Endothelial cell of umbilical vein (primary cell): ENCODE measurements around the gene AGRP. TPM values are rescaled to one million over a fixed set of nuclear protein-coding genes. Genes with fewer than 3 reads are reported as not detected.

Source experiments
- BruUV-seq: library from RNA; stranded (reverse); fragments of 400-500 nt; replicated peaks from 2 replicates; lab custom pipeline; 2021; lab: Mats Ljungman, UMichigan
- CTCF ChIA-PET: fragments of 300-600, 350-600 bp; sonication (Branson Sonifier 250); formaldehyde crosslinking; loops from one replicate; lab custom pipeline; 2021; ENCODE audit warnings: antibody characterized with exemption, inconsistent platforms; lab: Charles Lee
- POLR2A ChIA-PET: fragments of 300-600, 350-600 bp; sonication (Branson Sonifier 250); formaldehyde crosslinking; loops from one replicate; lab custom pipeline; 2021; ENCODE audit warnings: antibody characterized with exemption, inconsistent platforms; lab: Charles Lee
- DNase-seq: peaks from one replicate; pipeline ENCODE4 v3.0.0-alpha.2; 2011; ENCODE audit warnings: low read depth, low spot score
- FAIRE-seq: peaks from 2 replicates; lab custom pipeline; 2011; peaks lifted over from hg19 to GRCh38; lab: Jason Lieb, UNC
- H2AFZ ChIP-seq: 2 replicates; pipeline ENCODE4 v1.6.0; 2012; ENCODE audit warnings: low read depth, low read length, control low read depth, inconsistent platforms
- H3K27ac ChIP-seq: 2 replicates; pipeline ENCODE4 v1.5.1; 2011; ENCODE audit warnings: low read depth, mild to moderate bottlenecking, control low read depth, low read length, moderate library complexity; ENCODE audit not compliant: insufficient read depth
- H3K27me3 ChIP-seq, 2 experiments: 2 replicates each; pipeline versions ENCODE4 v1.6.0 to v1.6.1; 2011; ENCODE audit warnings: low read length in 2 of 2, mixed read lengths in 1 of 2; ENCODE audit not compliant: control insufficient read depth in 2 of 2, insufficient read depth in 2 of 2
- H3K36me3 ChIP-seq, 2 experiments: 2 replicates in 1 of 2; 3 replicates in 1 of 2; pipeline ENCODE4 v1.5.1; 2011; ENCODE audit warnings: low read length in 2 of 2, mild to moderate bottlenecking in 1 of 2, moderate library complexity in 1 of 2; ENCODE audit not compliant: control insufficient read depth in 2 of 2, insufficient read depth in 2 of 2; ENCODE audit errors: extremely low read depth in 1 of 2
- H3K4me1 ChIP-seq: 3 replicates; pipeline ENCODE4 v1.5.1; 2011; ENCODE audit warnings: mild to moderate bottlenecking, low read length; ENCODE audit not compliant: control insufficient read depth, insufficient read depth; ENCODE audit errors: extremely low read depth
- H3K4me2 ChIP-seq: 2 replicates; pipeline ENCODE4 v1.6.1; 2011; ENCODE audit warnings: low read length, control low read depth, mixed read lengths; ENCODE audit not compliant: insufficient read depth
- H3K4me3 ChIP-seq, 3 experiments: fragments of 200-600 bp in 1 of 3; sonication (generic), shearing (Covaris generic) in 1 of 3; replicated peaks in 1 of 3; 2 replicates each; pipeline ENCODE4 v1.5.1; 2011 to 2016; ENCODE audit warnings: control low read depth in 3 of 3, low read length in 3 of 3, mild to moderate bottlenecking in 2 of 3, inconsistent platforms in 1 of 3, low read depth in 1 of 3, moderate library complexity in 1 of 3; ENCODE audit not compliant: insufficient read depth in 1 of 3
- H3K79me2 ChIP-seq: 2 replicates; pipeline ENCODE4 v1.6.0; 2012; ENCODE audit warnings: low read length, inconsistent platforms; ENCODE audit not compliant: control insufficient read depth, insufficient read depth
- H3K9ac ChIP-seq: replicated peaks from 2 replicates; pipeline ENCODE3; 2011; ENCODE audit warnings: low read length, control low read depth; ENCODE audit not compliant: insufficient read depth; ENCODE audit errors: extremely low read depth
- H3K9me1 ChIP-seq: replicated peaks from 3 replicates; pipeline ENCODE4 v1.6.0; 2011; ENCODE audit warnings: mild to moderate bottlenecking, low read length; ENCODE audit not compliant: control insufficient read depth, insufficient read depth; ENCODE audit errors: extremely low read depth
- H3K9me3 ChIP-seq: replicated peaks from 2 replicates; pipeline ENCODE4 v1.5.1; 2012; ENCODE audit warnings: low read length, inconsistent platforms; ENCODE audit not compliant: control insufficient read depth, insufficient read depth
- H4K20me1 ChIP-seq: replicated peaks from 2 replicates; pipeline ENCODE3; 2011; ENCODE audit warnings: mild to moderate bottlenecking, low read length; ENCODE audit not compliant: control insufficient read depth, insufficient read depth; ENCODE audit errors: extremely low read depth
- CTCF ChIP-seq, 2 donors: IDR thresholded peaks; 1 replicate in 1 of 2; 2 replicates in 1 of 2; pipeline ENCODE4 v1.5.1; 2011; ENCODE audit warnings: low read length in 2 of 2, mild to moderate bottlenecking in 2 of 2, moderate library complexity in 2 of 2, control low read depth in 1 of 2, inconsistent platforms in 1 of 2, low read depth in 1 of 2; ENCODE audit not compliant: insufficient read depth in 1 of 2; ENCODE audit errors: extremely low read depth in 1 of 2
- EZH2 ChIP-seq: IDR thresholded peaks from 2 replicates; pipeline ENCODE4 v1.6.1; 2012; ENCODE audit warnings: borderline replicate concordance, low read depth, mild to moderate bottlenecking, moderate library complexity, low read length, inconsistent platforms; ENCODE audit not compliant: severe bottlenecking
- FOS ChIP-seq: IDR thresholded peaks from 2 replicates; pipeline ENCODE4 v1.6.1; 2011; ENCODE audit warnings: mild to moderate bottlenecking, low read length, moderate library complexity, borderline replicate concordance; ENCODE audit not compliant: insufficient read depth
- GATA2 ChIP-seq: IDR thresholded peaks from 2 replicates; pipeline ENCODE4 v1.7.0; 2011; ENCODE audit warnings: low read depth, mild to moderate bottlenecking, moderate library complexity, mixed read lengths, low read length; ENCODE audit not compliant: insufficient read length, insufficient read depth
- JUN ChIP-seq: IDR thresholded peaks from 2 replicates; pipeline ENCODE4 v1.6.1; 2011; ENCODE audit warnings: borderline replicate concordance, low read depth; ENCODE audit not compliant: insufficient read length, insufficient read depth
- MAX ChIP-seq: IDR thresholded peaks from 2 replicates; pipeline ENCODE4 v1.6.1; 2011; ENCODE audit not compliant: insufficient read depth, insufficient read length
- POLR2A ChIP-seq: IDR thresholded peaks from 2 replicates; pipeline ENCODE4 v1.6.1; 2012; ENCODE audit warnings: low read depth, mild to moderate bottlenecking, control low read depth, low read length
- POLR2AphosphoS5 ChIP-seq: IDR thresholded peaks from 2 replicates; pipeline ENCODE4 v1.6.1; 2012; ENCODE audit warnings: low read depth, mild to moderate bottlenecking, control low read depth, low read length, moderate library complexity; ENCODE audit not compliant: insufficient read depth
- dilution Hi-C: fragments of 300-500 bp; cut with MboI; formaldehyde crosslinking; loops from one replicate; pipeline ENCODE4 v1.15.0; 2019; ENCODE audit warnings: low sequenced_read_pairs; ENCODE audit not compliant: extremely low pct_ligation_motif_present
- intact Hi-C: fragments of 100-400 bp; cut with micrococcal nuclease; formaldehyde crosslinking; loops from one replicate; pipeline ENCODE4 v1.10.0; 2022
- polyA plus RNA-seq, 4 experiments: library from polyadenylated mRNA; depleted of rRNA in 3 of 4; stranded (reverse) in 3 of 4; unstranded in 1 of 4; fragments of >200 nt; gene quantifications; 2 replicates each; pipeline versions ENCODE4 v1.2.1 to v1.2.3, GENCODE V29; 2011 to 2012; ENCODE audit warnings: missing spikeins in 1 of 4
- total RNA-seq: library from RNA; stranded (reverse); gene quantifications from 2 replicates; pipeline ENCODE4 v1.2.3, GENCODE V29; 2021

Gene AGRP
- total and polyA plus RNA-seq, 2 donors (not counting 3 experiments of a cell fraction or from before 2014, with no cell fraction given), result not detected

- Histone ChIP-seq H3K9me1 (no peaks in the 10 kb centered on the region), H3K9me3 (no peaks in the 10 kb centered on the region), H3K4me1 (peaks cover 13% of the 10 kb centered on the region), H3K27me3 (no peaks in the 10 kb centered on the region), H4K20me1 (no peaks in the 10 kb centered on the region), H3K4me3 (no peak overlapping the region), H3K27ac (peak overlapping the region; percentile 25), H3K9ac (peak overlapping the region; percentile 4), H3K36me3 (no peaks in the 10 kb centered on the region), H2AFZ (no peak overlapping the region), H3K4me2 (peak overlapping the region; percentile 32), H3K79me2 (no peaks in the 10 kb centered on the region)
- dilution Hi-C loops (no loop called here), intact Hi-C loops (no loop called here)
- CTCF ChIA-PET, result interaction anchor here (1.4 to 10.0 kb wide), 6 partner anchors 11 to 89 kb away, joined by 5 to 247 read pairs (median 24); partner anchors contain the start of genes AGRP and ATP6V0D1
- DNase-seq (peak; percentile 67), FAIRE-seq (peak; percentile 92)
- POLR2A ChIA-PET, result no interaction called here
- peak; percentile 82 for TF ChIP-seq FOS
- TF ChIP-seq MAX, result no peak
- peak; percentile 81 for TF ChIP-seq JUN
- no TSS peak for BruUV-seq
Observed at GRCh38 chr16:67516296-67517154, 33.2 kb upstream of the AGRP start.

DNA sequence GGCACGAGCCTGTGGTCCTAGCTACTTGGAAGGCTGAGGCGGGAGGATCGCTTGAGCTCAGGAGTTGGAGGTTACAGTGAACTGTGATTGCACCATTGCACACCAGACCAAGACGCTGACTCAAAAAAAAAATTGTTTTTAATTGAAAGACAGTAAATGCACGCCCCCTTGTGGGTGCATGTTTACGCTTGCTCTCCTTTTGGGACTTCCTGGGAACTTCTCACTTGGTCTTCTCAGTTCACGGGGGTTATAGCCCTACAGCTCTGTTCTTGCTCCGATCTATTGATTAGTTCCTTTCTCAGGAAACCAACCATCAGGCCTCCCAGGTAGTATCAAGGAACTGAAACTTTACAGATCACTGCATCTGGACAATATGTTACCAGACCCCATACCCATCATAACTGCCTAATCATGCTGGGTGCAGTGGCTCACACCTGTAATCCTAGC lies 31.1 kb upstream of the AGRP start:
- Histone ChIP-seq H3K4me1 (peaks cover 13% of the 10 kb centered on the region), H3K36me3 (no peaks in the 10 kb centered on the region), H3K4me3 (no peak overlapping the region), H3K9me1 (no peaks in the 10 kb centered on the region), H3K9me3 (no peaks in the 10 kb centered on the region), H3K27ac (no peak overlapping the region), H2AFZ (no peak overlapping the region), H4K20me1 (no peaks in the 10 kb centered on the region), H3K4me2 (no peak overlapping the region), H3K79me2 (no peaks in the 10 kb centered on the region), H3K27me3 (no peaks in the 10 kb centered on the region), H3K9ac (no peak overlapping the region)
- dilution Hi-C loops (no loop called here), intact Hi-C loops (loop anchor here (1.0 to 2.0 kb wide), 3 partner anchors 20 to 86 kb away; partner anchors contain the start of gene ATP6V0D1)
- ChIA-PET CTCF (interaction anchor here (0.6 to 10.0 kb wide), 19 partner anchors 9 to 559 kb away, joined by 3 to 247 read pairs (median 4); partner anchors contain the start of genes ACD, AGRP, ATP6V0D1 and CARMIL2), POLR2A (no interaction called here)
- FAIRE-seq, result peak; percentile 84
- peak; percentile 66 for DNase-seq
- TF ChIP-seq JUN (no peak), GATA2 (no peak), MAX (no peak), CTCF (IDR thresholded peaks at IDR 0.05; ENCODE audit: extremely low read depth in 1 of 2, insufficient read depth in 1 of 2, low read depth in 1 of 2, low read length in 2 of 2) (peak; percentile 58 to 68), POLR2AphosphoS5 (no peak), POLR2A (no peak), EZH2 (no peak)
- no TSS peak for BruUV-seq
